Skeletal muscle tissue (tissue), 4 donors: ENCODE data around the gene SIPA1L3. TPM values are rescaled to one million over a fixed set of nuclear protein-coding genes. Genes with fewer than 3 reads are reported as not detected.

Source experiments
- H3K27ac ChIP-seq: one replicate; pipeline ENCODE4 v1.7.0; 2013; ENCODE audit warnings: mild to moderate bottlenecking, low read depth, low read length, inconsistent platforms
- H3K27me3 ChIP-seq, 3 donors: one replicate each; pipeline ENCODE4 v1.7.0; 2013; ENCODE audit warnings: low read length in 3 of 3; ENCODE audit not compliant: control insufficient read depth in 3 of 3, insufficient read depth in 3 of 3
- H3K36me3 ChIP-seq, 3 donors: one replicate each; pipeline ENCODE4 v1.7.0; 2013; ENCODE audit warnings: low read length in 3 of 3; ENCODE audit not compliant: control insufficient read depth in 3 of 3, insufficient read depth in 3 of 3
- H3K4me1 ChIP-seq, 3 donors: one replicate each; pipeline ENCODE4 v1.7.0; 2013; ENCODE audit warnings: low read length in 3 of 3, mild to moderate bottlenecking in 3 of 3; ENCODE audit not compliant: control insufficient read depth in 3 of 3, insufficient read depth in 3 of 3
- H3K4me3 ChIP-seq, 3 donors: one replicate each; pipeline ENCODE4 v1.7.0; 2013; ENCODE audit warnings: low read length in 3 of 3
- H3K9ac ChIP-seq, 3 donors: one replicate each; pipeline ENCODE4 v1.7.0; 2013; ENCODE audit warnings: low read length in 3 of 3, mild to moderate bottlenecking in 3 of 3, moderate library complexity in 2 of 3, low read depth in 1 of 3
- H3K9me3 ChIP-seq, 3 donors: one replicate each; pipeline ENCODE4 v1.7.0; 2013; ENCODE audit warnings: low read length in 3 of 3; ENCODE audit not compliant: control insufficient read depth in 3 of 3
- total RNA-seq: library from RNA; depleted of rRNA; stranded (reverse); fragments of >200 nt; gene quantifications from one replicate; pipeline ENCODE4 v1.2.3, GENCODE V29; 2014
- donor health status: Osteomylitis.

The SIPA1L3 gene
- total RNA-seq, 1 donor from 2014 or later, result 3.7 TPM

GRCh38 chr19:38013913-38014580 lies 107.0 kb downstream of the SIPA1L3 start:
- Histone ChIP-seq H3K9me3 (no peaks in the 10 kb centered on the region), H3K4me1 (peaks cover 3 to 5% (median 5%) of the 10 kb centered on the region in 3 donors), H3K27ac (no peak overlapping the region), H3K4me3 (no peak overlapping the region), H3K9ac (no peak overlapping the region), H3K27me3 (no peaks in the 10 kb centered on the region), H3K36me3 (no peaks in the 10 kb centered on the region)

DNA sequence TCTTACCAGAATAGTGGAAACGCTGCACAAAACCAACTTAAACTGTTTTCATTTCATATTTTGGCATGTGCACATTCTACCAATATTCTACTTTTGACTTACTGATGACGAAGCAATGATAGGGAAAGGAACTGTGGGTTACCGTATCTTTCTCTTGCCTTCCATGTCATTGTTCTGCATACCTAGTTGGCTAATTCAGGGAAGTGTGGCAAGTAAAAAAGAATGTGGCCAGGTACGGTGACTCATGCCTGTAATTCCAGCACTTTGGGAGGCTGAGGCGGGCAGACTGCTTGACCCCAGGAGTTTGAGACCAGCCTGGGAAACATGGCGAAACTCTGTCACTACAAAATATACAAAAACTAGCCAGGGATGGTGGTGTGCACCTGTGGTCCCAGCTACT lies 108.2 kb downstream of the SIPA1L3 start:
- Histone ChIP-seq H3K4me1 (peaks cover 9 to 15% (median 12%) of the 10 kb centered on the region in 3 donors), H3K27ac (no peak overlapping the region), H3K9me3 (no peaks in the 10 kb centered on the region), H3K27me3 (no peaks in the 10 kb centered on the region), H3K9ac (no peak overlapping the region), H3K36me3 (no peaks in the 10 kb centered on the region), H3K4me3 (no peak overlapping the region)

GRCh38 chr19:38015761-38016160 lies 108.8 kb downstream of the SIPA1L3 start:
- no peaks in the 10 kb centered on the region for H3K36me3 ChIP-seq
- no peak overlapping the region for H3K9ac ChIP-seq
- peaks cover 9 to 18% (median 15%) of the 10 kb centered on the region in 3 donors for H3K4me1 ChIP-seq
- no peaks in the 10 kb centered on the region for H3K9me3 ChIP-seq
- H3K27me3 ChIP-seq, result no peaks in the 10 kb centered on the region
- no peak overlapping the region for H3K4me3 ChIP-seq
- H3K27ac ChIP-seq, result no peak overlapping the region

DNA sequence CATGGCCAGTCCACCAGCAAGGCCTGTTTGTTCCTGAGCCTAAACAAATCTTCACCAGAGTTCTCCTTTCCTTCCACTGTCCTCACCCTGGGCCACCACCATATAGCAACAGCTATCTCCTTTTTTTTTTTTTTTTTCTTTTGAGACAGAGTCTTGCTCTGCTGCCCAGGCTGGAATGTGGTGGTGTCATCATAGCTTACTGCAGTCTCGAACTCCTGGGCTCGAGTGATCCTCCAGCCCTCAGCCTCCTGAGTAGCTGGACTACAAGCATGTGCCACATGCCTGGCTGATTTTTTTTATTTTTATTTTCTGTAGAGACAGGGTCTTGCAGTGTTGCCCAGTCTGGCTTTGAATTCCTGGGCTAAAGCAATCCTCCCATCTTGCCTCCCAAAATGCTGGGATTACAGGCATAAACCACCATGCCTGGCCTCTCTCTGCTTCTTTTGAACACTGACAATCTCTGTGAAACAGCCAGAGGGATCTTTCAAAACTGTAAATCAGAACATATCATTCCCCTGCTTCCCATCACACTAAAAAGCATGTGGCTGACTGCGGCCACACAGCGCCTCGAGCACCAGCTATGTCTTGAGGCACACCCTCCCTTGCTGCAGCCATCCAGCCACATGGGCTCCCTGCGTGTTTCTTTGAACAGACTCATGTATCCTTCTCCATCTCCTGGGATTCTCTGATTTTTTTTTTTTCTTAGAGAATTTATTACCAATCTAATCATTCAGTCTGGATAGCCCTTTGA lies 110.6 kb downstream of the SIPA1L3 start:
- Histone ChIP-seq H3K27me3 (no peaks in the 10 kb centered on the region), H3K4me3 (no peak overlapping the region), H3K4me1 (peaks cover 10 to 18% (median 17%) of the 10 kb centered on the region in 3 donors), H3K36me3 (no peaks in the 10 kb centered on the region), H3K9ac (no peak overlapping the region), H3K27ac (no peak overlapping the region), H3K9me3 (no peaks in the 10 kb centered on the region)

GRCh38 chr19:38018694-38019395 lies 111.8 kb downstream of the SIPA1L3 start:
- no peak overlapping the region for H3K4me3 ChIP-seq
- H3K27me3 ChIP-seq, result no peaks in the 10 kb centered on the region
- H3K9me3 ChIP-seq, result no peaks in the 10 kb centered on the region
- peaks cover 22 to 30% (median 30%) of the 10 kb centered on the region in 3 donors for H3K4me1 ChIP-seq
- peak overlapping the region in 2 of 3 donors; percentile 1 to 20 for H3K9ac ChIP-seq
- H3K27ac ChIP-seq, result no peak overlapping the region
- no peaks in the 10 kb centered on the region for H3K36me3 ChIP-seq

DNA sequence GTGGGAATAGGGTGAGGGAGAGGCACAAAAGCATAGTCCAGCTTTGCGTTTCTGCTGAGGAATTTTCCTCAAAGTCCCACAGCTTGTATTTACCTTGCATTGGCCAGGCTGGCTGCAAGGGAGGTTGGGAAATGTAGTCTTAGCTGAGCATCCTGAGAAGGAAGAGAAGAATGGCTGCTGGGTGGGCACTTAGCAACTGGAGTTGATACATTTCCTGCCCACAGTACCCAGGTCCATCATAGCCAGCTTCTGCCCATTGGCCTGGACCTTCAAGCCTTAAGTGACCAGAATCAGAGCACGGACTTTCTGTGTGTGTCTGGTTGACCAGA lies 112.4 kb downstream of the SIPA1L3 start:
- Histone ChIP-seq H3K27me3 (no peaks in the 10 kb centered on the region), H3K9me3 (no peaks in the 10 kb centered on the region), H3K36me3 (no peaks in the 10 kb centered on the region), H3K27ac (no peak overlapping the region), H3K9ac (peak overlapping the region in 2 of 3 donors; percentile 1 to 20), H3K4me1 (peaks cover 27 to 35% (median 35%) of the 10 kb centered on the region in 3 donors), H3K4me3 (no peak overlapping the region)

- peak overlapping the region in 2 of 3 donors; percentile 20 to 28 for H3K9ac ChIP-seq
- H3K4me1 ChIP-seq, result peaks cover 32 to 44% (median 36%) of the 10 kb centered on the region in 3 donors
- no peaks in the 10 kb centered on the region for H3K9me3 ChIP-seq
- peak overlapping the region in 1 of 3 donors; percentile 23 for H3K4me3 ChIP-seq
- H3K27me3 ChIP-seq, result no peaks in the 10 kb centered on the region
- no peaks in the 10 kb centered on the region for H3K36me3 ChIP-seq
- H3K27ac ChIP-seq, result no peak overlapping the region
Measured at GRCh38 chr19:38020311-38020710, 113.3 kb downstream of the SIPA1L3 start.

- Histone ChIP-seq H3K4me3 (no peak overlapping the region), H3K9me3 (no peaks in the 10 kb centered on the region), H3K9ac (peak overlapping the region in 1 of 3 donors; percentile 46), H3K27me3 (no peaks in the 10 kb centered on the region), H3K27ac (no peak overlapping the region), H3K4me1 (peaks cover 34 to 49% (median 39%) of the 10 kb centered on the region in 3 donors), H3K36me3 (no peaks in the 10 kb centered on the region)
Measured at GRCh38 chr19:38021352-38021751, 114.3 kb downstream of the SIPA1L3 start.

- Histone ChIP-seq H3K9ac (peak overlapping the region in 2 of 3 donors; percentile 34 to 59), H3K27me3 (no peaks in the 10 kb centered on the region), H3K27ac (peak overlapping the region; percentile 85), H3K4me3 (peak overlapping the region in 2 of 3 donors; percentile 12 to 29), H3K4me1 (peaks cover 35 to 50% (median 41%) of the 10 kb centered on the region in 3 donors), H3K36me3 (no peaks in the 10 kb centered on the region), H3K9me3 (no peaks in the 10 kb centered on the region)
Measured at GRCh38 chr19:38022791-38023670, 116.0 kb downstream of the SIPA1L3 start.
